ENCODE measurements around the gene PGAM5.

The PGAM5 gene

DNA sequence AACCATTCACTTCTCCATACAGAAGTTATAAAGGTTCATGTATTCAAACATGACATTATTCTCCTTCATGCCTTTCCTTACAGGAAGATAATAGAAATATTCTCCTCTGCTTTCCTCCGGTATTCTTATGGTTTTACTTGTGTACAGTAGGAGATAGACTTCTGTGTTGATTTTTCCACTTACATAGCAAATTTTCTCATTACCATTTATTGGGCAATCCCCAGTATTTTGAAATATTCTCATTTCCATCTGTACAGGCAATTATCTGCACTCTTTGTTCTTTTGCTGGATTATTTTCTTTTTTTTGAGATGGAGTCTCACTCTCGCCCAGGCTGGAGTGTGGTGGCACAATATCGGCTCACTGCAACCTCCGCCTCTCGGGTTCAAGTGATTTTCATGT, 12.3 kb upstream of the PGAM5 start:
- H3K9ac ChIP-seq (ENCODE audit: low read length): no peak overlapping the region
- H4K20me1 ChIP-seq (ENCODE audit: low read depth, low read length): no peaks in the 10 kb centered on the region
- no peaks in the 10 kb centered on the region for H3K9me2 ChIP-seq (replicated peaks; ENCODE audit: insufficient read depth, low read length)
- no peaks in the 10 kb centered on the region for H3K9me3 ChIP-seq (ENCODE audit: insufficient read depth, low read length)
- H3K27me3 ChIP-seq (ENCODE audit: low read length): no peaks in the 10 kb centered on the region
- no peak overlapping the region for H3K27ac ChIP-seq (ENCODE audit: low read depth, low read length)
- peaks cover 13% of the 10 kb centered on the region; the same call in 1 of the 2 replicates for H3K79me2 ChIP-seq (ENCODE audit: insufficient read depth, low read length)
- no peak for TF ChIP-seq EZH2phosphoT487 (conservative IDR thresholded peaks at IDR 0.05; ENCODE audit: low read length)
- TF ChIP-seq, protein P1, sequence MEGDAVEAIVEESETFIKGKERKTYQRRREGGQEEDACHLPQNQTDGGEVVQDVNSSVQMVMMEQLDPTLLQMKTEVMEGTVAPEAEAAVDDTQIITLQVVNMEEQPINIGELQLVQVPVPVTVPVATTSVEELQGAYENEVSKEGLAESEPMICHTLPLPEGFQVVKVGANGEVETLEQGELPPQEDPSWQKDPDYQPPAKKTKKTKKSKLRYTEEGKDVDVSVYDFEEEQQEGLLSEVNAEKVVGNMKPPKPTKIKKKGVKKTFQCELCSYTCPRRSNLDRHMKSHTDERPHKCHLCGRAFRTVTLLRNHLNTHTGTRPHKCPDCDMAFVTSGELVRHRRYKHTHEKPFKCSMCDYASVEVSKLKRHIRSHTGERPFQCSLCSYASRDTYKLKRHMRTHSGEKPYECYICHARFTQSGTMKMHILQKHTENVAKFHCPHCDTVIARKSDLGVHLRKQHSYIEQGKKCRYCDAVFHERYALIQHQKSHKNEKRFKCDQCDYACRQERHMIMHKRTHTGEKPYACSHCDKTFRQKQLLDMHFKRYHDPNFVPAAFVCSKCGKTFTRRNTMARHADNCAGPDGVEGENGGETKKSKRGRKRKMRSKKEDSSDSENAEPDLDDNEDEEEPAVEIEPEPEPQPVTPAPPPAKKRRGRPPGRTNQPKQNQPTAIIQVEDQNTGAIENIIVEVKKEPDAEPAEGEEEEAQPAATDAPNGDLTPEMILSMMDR (IDR thresholded peaks at IDR 0.05; ENCODE audit: insufficient read depth, low read length, poor library complexity, severe bottlenecking): no peak
- peaks cover 2% of the 10 kb centered on the region; the same call in 1 of the 2 replicates for H3K36me3 ChIP-seq (ENCODE audit: low read length)
- no peak overlapping the region for H3K4me3 ChIP-seq (ENCODE audit: insufficient read depth, low read length, poor library complexity, severe bottlenecking)
- no peak overlapping the region for H3K4me2 ChIP-seq (ENCODE audit: low read depth, low read length, poor library complexity, severe bottlenecking)
- no peak overlapping the region for H2AFZ ChIP-seq (ENCODE audit: low read depth, low read length, severe bottlenecking)
- peaks cover 5% of the 10 kb centered on the region for H3F3A ChIP-seq (ENCODE audit: insufficient read depth)

DNA sequence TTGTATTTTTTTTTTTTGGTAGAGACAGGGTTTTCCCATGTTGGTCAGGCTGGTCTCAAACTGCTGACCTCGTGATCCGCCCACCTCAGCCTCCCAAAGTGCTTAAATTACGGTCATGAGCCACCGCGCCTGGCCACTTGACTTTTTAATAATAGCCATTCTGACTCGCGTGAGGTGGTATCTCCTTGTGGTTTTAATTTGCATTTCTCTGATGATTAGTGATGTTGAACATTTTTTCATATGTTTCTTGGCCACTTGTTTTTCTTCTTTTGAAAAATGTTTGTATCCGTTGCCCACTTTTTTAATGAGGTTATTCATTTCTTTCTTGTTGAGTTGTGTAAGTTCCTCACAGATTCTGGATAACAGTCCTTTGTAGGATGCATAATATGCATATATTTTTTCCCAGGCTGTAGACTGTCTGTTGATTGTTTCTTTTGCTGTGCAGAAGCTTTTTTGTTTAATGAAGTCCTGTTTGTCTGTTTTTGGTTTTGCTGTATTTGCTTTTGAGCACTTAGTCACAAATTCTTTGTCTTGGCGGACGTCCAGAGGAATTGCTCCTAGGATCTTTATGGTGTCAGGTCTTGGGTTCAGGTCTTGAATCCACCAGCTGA, 10.3 kb upstream of the PGAM5 start:
- H3K27ac ChIP-seq (ENCODE audit: low read depth, low read length): peak overlapping the region; percentile 77
- peaks cover 2% of the 10 kb centered on the region; the same call in 1 of the 2 replicates for H3K36me3 ChIP-seq (ENCODE audit: low read length)
- peaks cover 5% of the 10 kb centered on the region for H3F3A ChIP-seq (ENCODE audit: insufficient read depth)
- no peak overlapping the region for H2AFZ ChIP-seq (ENCODE audit: low read depth, low read length, severe bottlenecking)
- no peaks in the 10 kb centered on the region for H4K20me1 ChIP-seq (ENCODE audit: low read depth, low read length)
- H3K9me2 ChIP-seq (replicated peaks; ENCODE audit: insufficient read depth, low read length): no peaks in the 10 kb centered on the region
- 0 out of 2 replicates have a peak overlapping the region, but pooled peaks have one; percentile 2 for H3K9ac ChIP-seq (ENCODE audit: low read length)
- no peaks in the 10 kb centered on the region for H3K27me3 ChIP-seq (ENCODE audit: low read length)
- H3K4me3 ChIP-seq (ENCODE audit: insufficient read depth, low read length, poor library complexity, severe bottlenecking): no peak overlapping the region
- H3K79me2 ChIP-seq (ENCODE audit: insufficient read depth, low read length): peaks cover 13% of the 10 kb centered on the region; the same call in 1 of the 2 replicates
- H3K9me3 ChIP-seq (ENCODE audit: insufficient read depth, low read length): no peaks in the 10 kb centered on the region
- TF ChIP-seq, protein P1 (IDR thresholded peaks at IDR 0.05; ENCODE audit: insufficient read depth, low read length, poor library complexity, severe bottlenecking): no peak
- TF ChIP-seq EZH2phosphoT487 (conservative IDR thresholded peaks at IDR 0.05; ENCODE audit: low read length): no peak
- peak overlapping the region; percentile 39 for H3K4me2 ChIP-seq (ENCODE audit: low read depth, low read length, poor library complexity, severe bottlenecking)

DNA sequence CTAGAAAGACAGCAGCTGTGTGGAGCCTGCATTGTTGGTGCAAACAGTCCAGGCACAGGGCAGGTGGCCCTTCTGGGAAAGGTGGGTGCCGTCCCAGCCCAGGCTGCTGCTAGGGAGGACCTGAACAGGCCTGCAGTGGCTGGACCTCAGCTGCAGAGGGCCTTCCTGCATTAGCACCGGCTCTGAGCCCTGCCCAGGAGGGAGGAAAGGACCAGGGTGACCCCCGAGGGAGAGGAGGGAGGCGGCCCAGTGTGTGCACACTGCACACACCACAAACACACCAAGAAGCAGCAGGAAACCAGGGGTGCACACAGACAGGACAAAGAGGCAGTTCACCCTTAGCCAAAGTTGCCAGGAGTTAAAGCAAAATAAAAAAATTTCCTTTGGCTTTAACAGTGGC, 8.0 kb upstream of the PGAM5 start:
- no peak overlapping the region for H3K4me3 ChIP-seq (ENCODE audit: insufficient read depth, low read length, poor library complexity, severe bottlenecking)
- H3F3A ChIP-seq (ENCODE audit: insufficient read depth): peaks cover 13% of the 10 kb centered on the region
- peaks cover 13% of the 10 kb centered on the region; the same call in 1 of the 2 replicates for H3K79me2 ChIP-seq (ENCODE audit: insufficient read depth, low read length)
- TF ChIP-seq, protein P1 (IDR thresholded peaks at IDR 0.05; ENCODE audit: insufficient read depth, low read length, poor library complexity, severe bottlenecking): no peak
- TF ChIP-seq EZH2phosphoT487 (conservative IDR thresholded peaks at IDR 0.05; ENCODE audit: low read length): no peak
- 0 out of 2 replicates have a peak, but pooled peaks cover 2% of the 10 kb centered on the region for H3K36me3 ChIP-seq (ENCODE audit: low read length)
- no peaks in the 10 kb centered on the region for H3K9me2 ChIP-seq (replicated peaks; ENCODE audit: insufficient read depth, low read length)
- H3K27me3 ChIP-seq (ENCODE audit: low read length): no peaks in the 10 kb centered on the region
- no peak overlapping the region for H3K27ac ChIP-seq (ENCODE audit: low read depth, low read length)
- no peak overlapping the region for H3K9ac ChIP-seq (ENCODE audit: low read length)
- no peaks in the 10 kb centered on the region for H3K9me3 ChIP-seq (ENCODE audit: insufficient read depth, low read length)
- no peak overlapping the region for H2AFZ ChIP-seq (ENCODE audit: low read depth, low read length, severe bottlenecking)
- H3K4me2 ChIP-seq (ENCODE audit: low read depth, low read length, poor library complexity, severe bottlenecking): no peak overlapping the region
- no peaks in the 10 kb centered on the region for H4K20me1 ChIP-seq (ENCODE audit: low read depth, low read length)

Measured in SU-DHL-6 (cell line).